PC-9 (cell line): ENCODE measurements around the gene PPM1B.
"Not testable (repeated sequence)": the region's sequence is repeated elsewhere in the genome, so short reads cannot be mapped to it uniquely, and the experiment has no call there.

ENCODE experiments used
- EZH2 ChIP-seq: fragments of 200-600 bp; sonication (generic); IDR thresholded peaks from 2 replicates; pipeline ENCODE4 v1.8.0; 2017; ENCODE audit warnings: antibody characterized with exemption, low read depth
- TF ChIP-seq, protein P1 (sequence below): fragments of 200-600 bp; sonication (generic); conservative IDR thresholded peaks from 2 replicates; pipeline ENCODE4 v1.6.1; 2017; ENCODE audit warnings: mixed run types, antibody characterized with exemption, mild to moderate bottlenecking, moderate library complexity

DNA sequence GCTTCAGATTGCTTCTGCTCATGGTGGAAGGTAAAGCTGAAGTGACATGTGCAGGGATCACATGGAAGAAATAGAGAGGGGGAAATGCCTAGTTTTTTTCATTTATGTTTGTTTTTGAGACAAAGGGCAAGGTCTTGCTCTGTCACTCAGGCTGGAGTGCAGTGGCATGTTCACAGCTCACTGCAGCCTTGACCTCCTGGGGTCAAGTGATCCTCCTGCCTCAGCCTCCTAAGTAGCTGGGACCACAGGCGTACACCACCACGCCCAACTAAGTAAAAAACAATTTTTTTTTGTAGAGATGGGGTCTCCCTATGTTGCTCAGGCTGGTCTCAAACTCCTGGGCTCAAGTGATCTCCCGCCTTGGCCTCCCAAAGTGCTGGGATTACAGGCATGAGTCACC lies 87.0 kb downstream of the PPM1B start:
- TF ChIP-seq, protein P1, sequence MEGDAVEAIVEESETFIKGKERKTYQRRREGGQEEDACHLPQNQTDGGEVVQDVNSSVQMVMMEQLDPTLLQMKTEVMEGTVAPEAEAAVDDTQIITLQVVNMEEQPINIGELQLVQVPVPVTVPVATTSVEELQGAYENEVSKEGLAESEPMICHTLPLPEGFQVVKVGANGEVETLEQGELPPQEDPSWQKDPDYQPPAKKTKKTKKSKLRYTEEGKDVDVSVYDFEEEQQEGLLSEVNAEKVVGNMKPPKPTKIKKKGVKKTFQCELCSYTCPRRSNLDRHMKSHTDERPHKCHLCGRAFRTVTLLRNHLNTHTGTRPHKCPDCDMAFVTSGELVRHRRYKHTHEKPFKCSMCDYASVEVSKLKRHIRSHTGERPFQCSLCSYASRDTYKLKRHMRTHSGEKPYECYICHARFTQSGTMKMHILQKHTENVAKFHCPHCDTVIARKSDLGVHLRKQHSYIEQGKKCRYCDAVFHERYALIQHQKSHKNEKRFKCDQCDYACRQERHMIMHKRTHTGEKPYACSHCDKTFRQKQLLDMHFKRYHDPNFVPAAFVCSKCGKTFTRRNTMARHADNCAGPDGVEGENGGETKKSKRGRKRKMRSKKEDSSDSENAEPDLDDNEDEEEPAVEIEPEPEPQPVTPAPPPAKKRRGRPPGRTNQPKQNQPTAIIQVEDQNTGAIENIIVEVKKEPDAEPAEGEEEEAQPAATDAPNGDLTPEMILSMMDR: not testable (repeated sequence)
- TF ChIP-seq EZH2: not testable (repeated sequence)
